IMR-90 (cell line): ENCODE measurements around the gene DCHS1. TPM values are rescaled to one million over a fixed set of nuclear protein-coding genes. Genes with fewer than 3 reads are reported as not detected.

Source experiments
- ATAC-seq: fragments of 200-7000 bp; cut with Tn5 transposase; 2 replicates; pipeline ENCODE4 v1.9.1; 2020; ENCODE audit warnings: low read depth, mild to moderate bottlenecking, moderate library complexity
- BruUV-seq: library from RNA; stranded (reverse); fragments of 400-500 nt; replicated peaks from 2 replicates; lab custom pipeline; 2021; lab: Mats Ljungman, UMichigan
- CTCF ChIA-PET: fragments of 300-600 bp; formaldehyde crosslinking; extraction: SDS; loops from one replicate; lab custom pipeline; 2021; ENCODE audit warnings: antibody characterized with exemption; lab: Yijun Ruan, JAX
- POLR2A ChIA-PET: fragments of 300-600 bp; sonication (Branson Sonifier 250); formaldehyde crosslinking; loops from one replicate; lab custom pipeline; 2022; ENCODE audit warnings: antibody characterized with exemption; ENCODE audit not compliant: unreplicated experiment; lab: Charles Lee
- DNase-seq: peaks from one replicate; pipeline ENCODE4 v3.0.0; 2013
- H2AFZ ChIP-seq: replicated peaks from 2 replicates; pipeline ENCODE3; 2013; ENCODE audit warnings: low read length, mild to moderate bottlenecking; ENCODE audit not compliant: poor library complexity
- H2AK5ac ChIP-seq: 2 replicates; pipeline ENCODE4 v1.6.1; 2013; ENCODE audit warnings: low read depth, low read length, inconsistent platforms
- H2AK9ac ChIP-seq: replicated peaks from 2 replicates; pipeline ENCODE3; 2013; ENCODE audit warnings: mild to moderate bottlenecking, low read depth, low read length, moderate library complexity; ENCODE audit not compliant: poor library complexity
- H2BK120ac ChIP-seq: 2 replicates; pipeline ENCODE4 v1.6.1; 2013; ENCODE audit warnings: low read depth, low read length, inconsistent platforms
- H2BK15ac ChIP-seq: 3 replicates; pipeline ENCODE4 v1.6.1; 2013; ENCODE audit warnings: low read depth, low read length, inconsistent platforms
- H2BK20ac ChIP-seq: 2 replicates; pipeline ENCODE4 v1.6.1; 2013; ENCODE audit warnings: low read depth, mild to moderate bottlenecking, inconsistent platforms, low read length, moderate library complexity
- H2BK5ac ChIP-seq: 2 replicates; pipeline ENCODE4 v1.6.1; 2013; ENCODE audit warnings: mild to moderate bottlenecking, low read depth, low read length, inconsistent platforms; ENCODE audit not compliant: poor library complexity, severe bottlenecking
- H3K14ac ChIP-seq: replicated peaks from 2 replicates; pipeline ENCODE4 v1.6.1; 2013; ENCODE audit warnings: low read depth, low read length, inconsistent platforms
- H3K18ac ChIP-seq: 2 replicates; pipeline ENCODE4 v1.6.1; 2013; ENCODE audit warnings: low read depth, low read length, control low read depth
- H3K23ac ChIP-seq: 2 replicates; pipeline ENCODE4 v1.6.1; 2013; ENCODE audit warnings: low read depth, low read length, inconsistent platforms
- H3K27ac ChIP-seq: 2 replicates; pipeline ENCODE4 v1.5.1; 2013; ENCODE audit warnings: mild to moderate bottlenecking, control low read depth, low read length; ENCODE audit not compliant: insufficient read depth
- H3K27me3 ChIP-seq: 2 replicates; pipeline ENCODE4 v1.6.1; 2013; ENCODE audit warnings: low read length; ENCODE audit not compliant: control insufficient read depth, insufficient read depth
- H3K36me3 ChIP-seq: 2 replicates; pipeline ENCODE4 v1.6.1; 2013; ENCODE audit warnings: low read length, mixed read lengths; ENCODE audit not compliant: control insufficient read depth, insufficient read depth
- H3K4ac ChIP-seq: 2 replicates; pipeline ENCODE4 v1.6.1; 2013; ENCODE audit warnings: low read depth, low read length, inconsistent platforms
- H3K4me1 ChIP-seq: 2 replicates; pipeline ENCODE4 v1.6.1; 2013; ENCODE audit warnings: low read length, mixed read lengths; ENCODE audit not compliant: control insufficient read depth, insufficient read depth
- H3K4me2 ChIP-seq: 2 replicates; pipeline ENCODE4 v1.6.1; 2013; ENCODE audit warnings: low read depth, mild to moderate bottlenecking, control low read depth, low read length, moderate library complexity
- H3K4me3 ChIP-seq: 2 replicates; pipeline ENCODE4 v1.5.1; 2013; ENCODE audit warnings: low read depth, mild to moderate bottlenecking, control low read depth, low read length, moderate library complexity; ENCODE audit not compliant: insufficient read depth
- H3K56ac ChIP-seq: 2 replicates; pipeline ENCODE4 v1.6.1; 2013; ENCODE audit warnings: low read length, inconsistent platforms; ENCODE audit not compliant: insufficient read depth; ENCODE audit errors: extremely low read depth
- H3K79me1 ChIP-seq, 2 experiments: 2 replicates each; pipeline ENCODE4 v1.6.1; 2013; ENCODE audit warnings: low read length in 2 of 2, inconsistent platforms in 1 of 2, low read depth in 1 of 2
- H3K9ac ChIP-seq: 2 replicates; pipeline ENCODE4 v1.6.1; 2013; ENCODE audit warnings: low read depth, low read length, control low read depth
- H3K9me1 ChIP-seq: 2 replicates; pipeline ENCODE4 v1.6.1; 2013; ENCODE audit warnings: low read length, inconsistent platforms; ENCODE audit not compliant: insufficient read depth
- H3K9me3 ChIP-seq: 2 replicates; pipeline ENCODE4 v1.6.1; 2013; ENCODE audit warnings: low read length; ENCODE audit not compliant: control insufficient read depth, insufficient read depth
- H4K20me1 ChIP-seq: 2 replicates; pipeline ENCODE4 v1.6.1; 2013; ENCODE audit warnings: low read length, inconsistent platforms; ENCODE audit not compliant: insufficient read depth
- H4K5ac ChIP-seq: 2 replicates; pipeline ENCODE4 v1.6.1; 2013; ENCODE audit warnings: mild to moderate bottlenecking, low read depth, low read length, control low read depth
- H4K8ac ChIP-seq, 2 experiments: 2 replicates each; pipeline ENCODE4 v1.6.1; 2013; ENCODE audit warnings: low read depth in 2 of 2, low read length in 2 of 2, control low read depth in 1 of 2, inconsistent platforms in 1 of 2
- H4K91ac ChIP-seq: 2 replicates; pipeline ENCODE4 v1.6.1; 2013; ENCODE audit warnings: low read depth, low read length, inconsistent platforms; ENCODE audit not compliant: insufficient read depth
- BHLHE40 ChIP-seq: fragments of 150-350 bp; IDR thresholded peaks from 2 replicates; pipeline ENCODE4 v1.6.1; 2016; ENCODE audit warnings: mild to moderate bottlenecking, low read depth, low read length
- CHD1 ChIP-seq: IDR thresholded peaks from 2 replicates; pipeline ENCODE4 v1.6.1; 2012; ENCODE audit warnings: low read depth, low read length, improper control_type of control experiment
- CTCF ChIP-seq: conservative IDR thresholded peaks from 2 replicates; pipeline ENCODE4 v1.5.1; 2012; ENCODE audit warnings: mild to moderate bottlenecking, low read depth, low read length, improper control_type of control experiment
- ELK1 ChIP-seq: fragments of 150-350 bp; IDR thresholded peaks from 2 replicates; pipeline ENCODE4 v1.6.1; 2016; ENCODE audit warnings: low read depth, mild to moderate bottlenecking, low read length, moderate library complexity, borderline replicate concordance
- FOS ChIP-seq: fragments of 150-350 bp; IDR thresholded peaks from 2 replicates; pipeline ENCODE4 v1.6.1; 2016; ENCODE audit warnings: low read depth, low read length
- MAFK ChIP-seq: IDR thresholded peaks from 2 replicates; pipeline ENCODE4 v1.6.1; 2012; ENCODE audit warnings: low read depth, low read length, improper control_type of control experiment
- MXI1 ChIP-seq: IDR thresholded peaks from 2 replicates; pipeline ENCODE4 v1.6.1; 2012; ENCODE audit warnings: low read depth, mild to moderate bottlenecking, low read length, moderate library complexity, borderline replicate concordance
- NFE2L2 ChIP-seq: fragments of 150-350 bp; IDR thresholded peaks from 2 replicates; pipeline ENCODE4 v1.6.1; 2016; ENCODE audit warnings: low read depth, mild to moderate bottlenecking, low read length
- RCOR1 ChIP-seq: IDR thresholded peaks from 2 replicates; pipeline ENCODE4 v1.6.1; 2012; ENCODE audit warnings: mild to moderate bottlenecking, low read length, improper control_type of control experiment; ENCODE audit not compliant: insufficient replicate concordance
- USF2 ChIP-seq: fragments of 150-350 bp; IDR thresholded peaks from 2 replicates; pipeline ENCODE4 v1.6.1; 2017; ENCODE audit warnings: mild to moderate bottlenecking, antibody characterized with exemption, low read length, low read depth
- WGBS, 2 experiments: methylation state at CpG; one replicate each; pipeline versions ENCODE4 v1.1.5 to v1.1.7; 2013; ENCODE audit warnings: missing lambda C conversion rate in 2 of 2; ENCODE audit not compliant: insufficient read length in 1 of 2; ENCODE audit errors: extremely low coverage in 2 of 2; 5-methylcytosine and 5-hydroxymethylcytosine counted together
- dilution Hi-C: fragments of 300-500 bp; cut with HindIII; formaldehyde crosslinking; loops from one replicate; pipeline ENCODE4 v1.14.3; 2018; ENCODE audit warnings: low sequenced_read_pairs; ENCODE audit not compliant: unreplicated experiment
- in situ Hi-C: fragments of 300-500 bp; cut with MboI; formaldehyde crosslinking; loops from 3 replicates; pipeline ENCODE4 v1.14.3; 2019; ENCODE audit warnings: low sequenced_read_pairs, inconsistent platforms, mixed read lengths
- intact Hi-C: fragments of 100-400 bp; cut with micrococcal nuclease; formaldehyde crosslinking; loops from 2 replicates; pipeline ENCODE4 v1.10.0; 2022
- polyA plus RNA-seq, 3 experiments: library from polyadenylated mRNA; depleted of rRNA; stranded (reverse); fragments of >200 nt; gene quantifications; 2 replicates each; pipeline ENCODE4 v1.2.3, GENCODE V29; 2012; ENCODE audit warnings: low replicate concordance in 1 of 3
- total RNA-seq: library from RNA; depleted of rRNA; stranded (reverse); fragments of >200 nt; gene quantifications from 2 replicates; pipeline ENCODE4 v1.2.3, GENCODE V29; 2012

The DCHS1 gene
- total and polyA plus RNA-seq, 2 of the 4 experiments (the other 2 are of a cell fraction) = 1.4 to 3.3 TPM

GRCh38 chr11:6687876-6688275, 32.3 kb upstream of the DCHS1 start:
- H3K56ac ChIP-seq = no peak overlapping the region
- no peak overlapping the region for H3K9ac ChIP-seq
- peaks cover 2% of the 10 kb centered on the region; the same call in 1 of the 2 replicates for H3K4me1 ChIP-seq
- H2AFZ ChIP-seq = no peak overlapping the region
- no peak overlapping the region for H2AK9ac ChIP-seq
- H3K27me3 ChIP-seq = no peaks in the 10 kb centered on the region
- H3K36me3 ChIP-seq = no peaks in the 10 kb centered on the region
- no peak overlapping the region for H4K5ac ChIP-seq
- H2BK120ac ChIP-seq = no peak overlapping the region
- no peak overlapping the region for H4K8ac ChIP-seq
- WGBS, 2 experiments = 100% methylated on average over 1 of the region's 4 CpGs; no CpG with 5 or more reads in 1 of the 2 experiments
- no TSS peak for BruUV-seq
- TF ChIP-seq MAFK (no peak), USF2 (no peak), CTCF (no peak), MXI1 (no peak), RCOR1 (no peak), CHD1 (no peak), FOS (no peak), NFE2L2 (no peak), BHLHE40 (no peak), ELK1 (no peak)
- POLR2A ChIA-PET = no interaction called here
- no peak for ATAC-seq
- no peak overlapping the region for H3K23ac ChIP-seq
- no peak overlapping the region for H3K18ac ChIP-seq
- no peak overlapping the region for H2BK5ac ChIP-seq
- in situ Hi-C loops (loop anchor here (10.0 kb wide), 1 partner anchor 303 kb away; no protein-coding TSS in a partner anchor), intact Hi-C loops (no loop called here), dilution Hi-C loops (no loop called here)
- no peaks in the 10 kb centered on the region; the same call in 1 of the 2 replicates for H4K20me1 ChIP-seq
- no peak overlapping the region for H4K91ac ChIP-seq
- CTCF ChIA-PET = no interaction called here
- H3K4ac ChIP-seq = no peak overlapping the region
- H2BK20ac ChIP-seq = no peak overlapping the region
- no peak overlapping the region for H2BK15ac ChIP-seq
- H3K9me1 ChIP-seq = peaks cover 3% of the 10 kb centered on the region; the same call in 1 of the 2 replicates
- no peak for DNase-seq
- no peak overlapping the region for H3K27ac ChIP-seq
- H3K14ac ChIP-seq = no peak overlapping the region
- peaks cover 2% of the 10 kb centered on the region; the same call in 1 of the 2 replicates for H3K9me3 ChIP-seq
- H2AK5ac ChIP-seq = no peak overlapping the region
- no peak overlapping the region for H3K4me3 ChIP-seq
- no peak overlapping the region for H3K4me2 ChIP-seq
- peaks cover 0 to 2% of the 10 kb centered on the region in 2 experiments; a peak in 1 of 4 replicates for H3K79me1 ChIP-seq
